ENCODE results near the gene GPC5. TPM values are rescaled to one million over a fixed set of nuclear protein-coding genes. Genes with fewer than 3 reads are reported as not detected.

Gene GPC5
- polyA plus RNA-seq, 1 experiment = not detected

- TF ChIP-seq CTCF (IDR thresholded peaks at IDR 0.05; ENCODE audit: insufficient read depth, low read depth, low read length) = no peak
- ChIA-PET POLR2A (no interaction called here), CTCF (no interaction called here)
- no peak for DNase-seq (ENCODE audit: low read depth)
- no peaks in the 10 kb centered on the region for H3K27me3 ChIP-seq (ENCODE audit: control insufficient read depth, insufficient read depth, low read length)
- H3K4me3 ChIP-seq (ENCODE audit: low read depth, low read length) = no peak overlapping the region
- no peaks in the 10 kb centered on the region for H3K36me3 ChIP-seq (ENCODE audit: control insufficient read depth, insufficient read depth, low read length)
Observed at GRCh38 chr13:92572190-92572589, 1173.8 kb downstream of the GPC5 start.

GRCh38 chr13:92573467-92574057, 1175.1 kb downstream of the GPC5 start:
- no peak for TF ChIP-seq CTCF (IDR thresholded peaks at IDR 0.05; ENCODE audit: insufficient read depth, low read depth, low read length)
- ChIA-PET CTCF (no interaction called here), POLR2A (no interaction called here)
- H3K4me3 ChIP-seq (ENCODE audit: low read depth, low read length) = no peak overlapping the region
- no peaks in the 10 kb centered on the region for H3K27me3 ChIP-seq (ENCODE audit: control insufficient read depth, insufficient read depth, low read length)
- DNase-seq (ENCODE audit: low read depth) = no peak
- H3K36me3 ChIP-seq (ENCODE audit: control insufficient read depth, insufficient read depth, low read length) = no peaks in the 10 kb centered on the region

- CTCF ChIA-PET = no interaction called here
- POLR2A ChIA-PET = no interaction called here
- Histone ChIP-seq H3K36me3 (ENCODE audit: control insufficient read depth, insufficient read depth, low read length) (no peaks in the 10 kb centered on the region), H3K27me3 (ENCODE audit: control insufficient read depth, insufficient read depth, low read length) (no peaks in the 10 kb centered on the region), H3K4me3 (ENCODE audit: low read depth, low read length) (no peak overlapping the region)
- DNase-seq (ENCODE audit: low read depth) = no peak
- no peak for TF ChIP-seq CTCF (IDR thresholded peaks at IDR 0.05; ENCODE audit: insufficient read depth, low read depth, low read length)
Observed at GRCh38 chr13:92574499-92574898, 1176.1 kb downstream of the GPC5 start.

GRCh38 chr13:92575777-92576176, 1177.4 kb downstream of the GPC5 start:
- CTCF ChIA-PET = no interaction called here
- Histone ChIP-seq H3K27me3 (ENCODE audit: control insufficient read depth, insufficient read depth, low read length) (no peaks in the 10 kb centered on the region), H3K4me3 (ENCODE audit: low read depth, low read length) (no peak overlapping the region), H3K36me3 (ENCODE audit: control insufficient read depth, insufficient read depth, low read length) (no peaks in the 10 kb centered on the region)
- no peak for TF ChIP-seq CTCF (IDR thresholded peaks at IDR 0.05; ENCODE audit: insufficient read depth, low read depth, low read length)
- no peak for DNase-seq (ENCODE audit: low read depth)
- POLR2A ChIA-PET = no interaction called here

GRCh38 chr13:92578358-92578757, 1179.9 kb downstream of the GPC5 start:
- CTCF ChIA-PET = no interaction called here
- POLR2A ChIA-PET = no interaction called here
- Histone ChIP-seq H3K27me3 (ENCODE audit: control insufficient read depth, insufficient read depth, low read length) (no peaks in the 10 kb centered on the region), H3K4me3 (ENCODE audit: low read depth, low read length) (no peak overlapping the region), H3K36me3 (ENCODE audit: control insufficient read depth, insufficient read depth, low read length) (no peaks in the 10 kb centered on the region)
- TF ChIP-seq CTCF (IDR thresholded peaks at IDR 0.05; ENCODE audit: insufficient read depth, low read depth, low read length) = no peak
- no peak for DNase-seq (ENCODE audit: low read depth)
